Ectodermal cell (in vitro differentiated cells): Measurements from ENCODE around the gene VWA8. TPM values are rescaled to one million over a fixed set of nuclear protein-coding genes. Genes with fewer than 3 reads are reported as not detected.

Experiments used
- H3K27ac ChIP-seq: 2 replicates; pipeline ENCODE4 v1.7.0; 2013; ENCODE audit warnings: mild to moderate bottlenecking, low read depth, low read length; ENCODE audit not compliant: insufficient read depth, poor library complexity, severe bottlenecking
- H3K27me3 ChIP-seq: 2 replicates; pipeline ENCODE4 v1.7.0; 2013; ENCODE audit warnings: mild to moderate bottlenecking, low read length; ENCODE audit not compliant: insufficient read depth, control insufficient read depth, poor library complexity, severe bottlenecking
- H3K36me3 ChIP-seq: one replicate; pipeline ENCODE4 v1.7.0; 2013; ENCODE audit warnings: low read length; ENCODE audit not compliant: control insufficient read depth, insufficient read depth
- H3K4me1 ChIP-seq: one replicate; pipeline ENCODE4 v1.7.0; 2013; ENCODE audit warnings: low read length; ENCODE audit not compliant: control insufficient read depth, insufficient read depth
- H3K4me3 ChIP-seq: 2 replicates; pipeline ENCODE4 v1.7.0; 2013; ENCODE audit warnings: low read depth, low read length, control low read depth; ENCODE audit not compliant: insufficient read depth
- H3K9me3 ChIP-seq: 2 replicates; pipeline ENCODE4 v1.7.0; 2013; ENCODE audit warnings: mild to moderate bottlenecking, low read length, moderate library complexity; ENCODE audit not compliant: control insufficient read depth
- WGBS, 2 experiments: methylation state at CpG; one replicate each; pipeline ENCODE4 v1.1.7; 2013; ENCODE audit warnings: missing lambda C conversion rate in 2 of 2; 5-methylcytosine and 5-hydroxymethylcytosine counted together
- polyA plus RNA-seq, 4 experiments: library from polyadenylated mRNA; stranded (reverse); fragments of 50-300 nt; gene quantifications; one replicate each; pipeline ENCODE4 v1.2.3, GENCODE V29; 2013

The VWA8 gene
- 10.1 TPM for polyA plus RNA-seq (2013, experiment 1 of 4)
- polyA plus RNA-seq (2013, experiment 2 of 4): 10.8 TPM
- 8.7 TPM for polyA plus RNA-seq (2013, experiment 3 of 4)
- 10.7 TPM for polyA plus RNA-seq (2013, experiment 4 of 4)

DNA sequence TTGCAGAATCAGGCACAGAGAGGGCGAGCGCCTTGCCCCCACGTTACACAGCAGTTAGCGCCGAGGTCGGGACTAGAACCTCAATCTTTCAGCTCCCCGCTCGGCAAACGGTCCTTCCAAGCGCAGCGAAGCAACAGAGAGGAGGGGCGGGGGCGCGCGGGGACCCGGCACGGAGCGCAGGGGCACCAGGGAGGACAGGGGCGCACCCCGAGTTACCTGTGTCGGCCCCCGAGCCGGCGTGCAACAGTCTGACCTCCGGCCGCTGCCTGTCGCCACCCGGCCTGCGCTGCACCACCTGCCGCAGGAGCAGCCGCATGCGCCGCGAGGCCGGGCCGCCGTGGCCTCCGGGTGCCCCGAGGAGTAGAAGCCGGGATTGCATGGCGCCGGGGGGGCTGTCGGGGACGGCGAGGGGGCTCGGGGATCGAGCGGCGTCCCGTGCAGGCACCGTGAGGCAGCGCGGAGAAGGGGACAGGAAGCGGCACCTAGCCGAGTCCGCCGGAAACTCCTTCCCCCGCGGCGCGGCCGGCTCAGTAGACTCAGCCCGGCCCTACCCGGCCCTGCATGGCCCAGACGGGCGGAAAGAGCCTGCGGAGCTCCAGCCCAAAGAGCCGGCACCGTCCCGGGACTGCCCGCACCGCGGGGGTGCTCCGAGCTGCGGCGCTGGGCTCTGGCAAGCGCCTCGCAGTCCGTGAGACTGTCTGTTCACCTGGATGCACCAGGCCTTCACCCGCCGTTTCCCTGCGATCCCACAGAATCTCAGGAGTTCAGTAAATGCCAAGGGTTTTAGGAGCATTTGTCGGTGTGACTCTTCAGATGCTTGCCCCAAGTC, at the start of gene VWA8:
Gene VWA8, minus strand, starts transcription at position 473 of the 829 bp plus-strand sequence. Its CDS starts 94 bp downstream, at position 379.
- H3K4me3 ChIP-seq: peak within 1 kb of the TSS; percentile 75
- H3K27me3 ChIP-seq: peaks cover 10% of the 10 kb centered on the region
- H3K9me3 ChIP-seq: no peaks in the 10 kb centered on the region
- WGBS, 2 experiments: 1% methylated on average over 83 of the region's 83 CpGs
- H3K27ac ChIP-seq: no peak within 1 kb of the TSS
- H3K36me3 ChIP-seq: no peaks in the 10 kb centered on the region
- H3K4me1 ChIP-seq: peaks cover 6% of the 10 kb centered on the region

DNA sequence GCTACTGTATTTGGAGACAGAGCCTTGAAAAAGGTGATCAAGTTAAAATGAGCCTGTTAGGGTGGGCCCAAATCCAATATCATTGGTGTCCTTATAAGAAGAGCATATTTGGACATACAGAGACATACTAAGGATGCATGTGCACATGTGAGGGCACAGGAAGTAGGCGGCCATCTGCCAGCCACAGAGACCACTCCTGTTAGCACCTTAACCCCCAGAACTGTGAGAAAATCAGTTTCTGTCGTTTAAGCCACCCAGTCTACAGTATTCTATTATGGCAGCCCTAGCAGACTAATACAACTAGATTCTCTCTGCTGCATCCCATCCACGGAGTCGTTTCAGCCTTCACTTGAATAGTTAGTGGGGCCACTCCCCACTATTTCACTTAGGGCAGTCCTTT, 48.1 kb upstream of the VWA8 start:
- 90 to 95% methylated on average over 4 of the region's 4 CpGs for WGBS, 2 experiments
- H3K27ac ChIP-seq: no peak overlapping the region

DNA sequence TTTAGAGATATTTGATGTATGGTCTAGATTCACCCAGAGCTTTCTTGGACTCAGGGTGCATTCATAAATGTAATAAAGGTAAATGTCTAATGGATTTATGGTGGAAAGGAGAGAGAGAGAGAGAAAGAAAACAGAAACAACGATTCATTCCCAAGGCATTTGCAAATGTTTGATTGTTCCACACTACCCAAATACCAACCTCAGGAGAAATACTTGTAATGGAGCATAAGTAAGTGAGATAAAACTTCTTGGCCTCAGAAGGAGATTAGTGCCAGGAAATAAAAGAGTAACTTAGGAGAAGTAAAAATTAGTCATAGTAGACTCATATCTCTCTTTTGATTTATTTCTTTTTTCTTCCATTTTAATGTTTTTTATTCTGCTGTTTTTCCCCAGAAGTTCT, 46.9 kb upstream of the VWA8 start:
- H3K36me3 ChIP-seq: no peaks in the 10 kb centered on the region
- no peak overlapping the region for H3K4me3 ChIP-seq
- H3K9me3 ChIP-seq: no peaks in the 10 kb centered on the region
- no peak overlapping the region for H3K27ac ChIP-seq
- no CpG with 5 or more reads among the region's 1 CpG for WGBS, 2 experiments
- no peaks in the 10 kb centered on the region for H3K27me3 ChIP-seq
- no peaks in the 10 kb centered on the region for H3K4me1 ChIP-seq

More for the DNA sequence above, 48.1 kb upstream of the VWA8 start:
- H3K9me3 ChIP-seq: no peaks in the 10 kb centered on the region
- no peaks in the 10 kb centered on the region for H3K36me3 ChIP-seq
- H3K27me3 ChIP-seq: no peaks in the 10 kb centered on the region
- no peak overlapping the region for H3K4me3 ChIP-seq
- no peaks in the 10 kb centered on the region for H3K4me1 ChIP-seq

GRCh38 chr13:42002066-42002465, 41.2 kb upstream of the VWA8 start:
- Histone ChIP-seq H3K27me3 (no peaks in the 10 kb centered on the region), H3K27ac (no peak overlapping the region), H3K36me3 (no peaks in the 10 kb centered on the region), H3K9me3 (no peaks in the 10 kb centered on the region), H3K4me3 (no peak overlapping the region), H3K4me1 (no peaks in the 10 kb centered on the region)
- 92 to 95% methylated on average over 2 of the region's 2 CpGs for WGBS, 2 experiments

DNA sequence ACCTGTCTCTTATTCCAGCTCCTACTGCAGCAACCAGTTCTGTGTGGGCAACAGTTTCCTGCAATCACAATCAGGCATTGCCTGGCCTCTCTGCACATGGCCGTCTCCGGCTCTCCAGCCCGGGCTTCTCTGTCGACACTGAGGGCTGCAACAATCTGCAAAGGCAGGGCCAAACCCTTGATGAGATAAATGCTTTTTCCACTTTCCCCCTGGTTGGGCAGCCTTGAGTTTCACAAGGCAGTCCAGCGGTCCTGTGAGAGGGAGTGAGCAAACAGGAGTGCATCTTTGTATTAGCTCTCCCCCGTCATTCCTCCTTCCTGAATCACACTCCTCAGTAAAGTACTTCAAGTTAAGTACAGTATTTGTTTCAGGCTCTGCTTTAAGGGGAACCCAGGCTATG, 40.7 kb upstream of the VWA8 start:
- no peak overlapping the region for H3K27ac ChIP-seq
- H3K4me1 ChIP-seq: no peaks in the 10 kb centered on the region
- H3K9me3 ChIP-seq: no peaks in the 10 kb centered on the region
- no peak overlapping the region for H3K4me3 ChIP-seq
- H3K27me3 ChIP-seq: no peaks in the 10 kb centered on the region
- no peaks in the 10 kb centered on the region for H3K36me3 ChIP-seq
- WGBS, 2 experiments: 64 to 70% methylated on average over 6 of the region's 6 CpGs

DNA sequence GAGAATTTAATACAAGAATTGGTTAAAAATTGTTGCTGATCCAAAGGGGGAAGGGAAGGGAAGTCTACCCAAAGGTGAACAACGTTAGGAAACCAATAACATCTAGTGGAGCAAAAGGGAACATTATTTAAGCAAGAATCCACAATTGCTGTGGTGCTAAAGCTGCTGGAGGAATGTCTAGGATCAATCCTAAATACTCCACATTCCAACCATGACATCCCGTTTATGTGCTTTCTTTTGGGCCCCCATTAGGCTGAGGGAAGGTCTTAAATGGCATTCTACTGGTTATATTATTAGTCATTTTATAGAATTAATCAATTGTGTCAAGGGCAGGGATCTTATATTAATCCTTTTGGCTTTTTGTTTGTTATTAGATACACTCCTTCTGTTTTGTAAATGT, 39.9 kb upstream of the VWA8 start:
- 62 to 79% methylated on average over 1 to 2 of the region's 2 CpGs for WGBS, 2 experiments
- no peaks in the 10 kb centered on the region for H3K36me3 ChIP-seq
- H3K27ac ChIP-seq: no peak overlapping the region
- H3K4me3 ChIP-seq: no peak overlapping the region
- H3K4me1 ChIP-seq: no peaks in the 10 kb centered on the region
- H3K9me3 ChIP-seq: no peaks in the 10 kb centered on the region
- no peaks in the 10 kb centered on the region for H3K27me3 ChIP-seq

GRCh38 chr13:41997396-41997795, 36.5 kb upstream of the VWA8 start:
- H3K27me3 ChIP-seq: no peaks in the 10 kb centered on the region
- no peaks in the 10 kb centered on the region for H3K9me3 ChIP-seq
- no peaks in the 10 kb centered on the region for H3K4me1 ChIP-seq
- 83% methylated on average over 1 of the region's 1 CpG; no CpG with 5 or more reads in 1 of the 2 experiments for WGBS, 2 experiments
- no peak overlapping the region for H3K4me3 ChIP-seq
- no peak overlapping the region for H3K27ac ChIP-seq
- no peaks in the 10 kb centered on the region for H3K36me3 ChIP-seq

DNA sequence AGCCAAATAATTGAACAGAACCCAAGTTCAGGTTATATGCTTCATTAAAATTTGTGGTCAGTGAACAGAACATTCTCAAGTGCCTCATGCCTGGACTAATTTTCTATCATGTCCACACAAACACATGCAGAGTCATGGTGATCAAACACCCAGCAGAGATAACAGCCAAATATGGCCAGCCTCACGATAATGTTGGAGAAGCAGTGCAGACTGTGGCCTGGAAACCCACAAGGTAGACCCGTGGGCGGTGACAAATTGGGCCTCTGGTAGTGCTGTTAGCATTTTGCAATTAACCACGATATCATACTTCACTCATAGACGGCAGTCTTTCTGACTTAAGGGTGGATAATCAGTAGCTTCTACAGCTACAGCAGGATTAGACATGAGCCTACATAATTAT, 35.0 kb upstream of the VWA8 start:
- WGBS, 2 experiments: 84% methylated on average over 5 of the region's 5 CpGs
- Histone ChIP-seq H3K27me3 (no peaks in the 10 kb centered on the region), H3K4me3 (no peak overlapping the region), H3K27ac (no peak overlapping the region), H3K9me3 (no peaks in the 10 kb centered on the region), H3K36me3 (no peaks in the 10 kb centered on the region), H3K4me1 (no peaks in the 10 kb centered on the region)

DNA sequence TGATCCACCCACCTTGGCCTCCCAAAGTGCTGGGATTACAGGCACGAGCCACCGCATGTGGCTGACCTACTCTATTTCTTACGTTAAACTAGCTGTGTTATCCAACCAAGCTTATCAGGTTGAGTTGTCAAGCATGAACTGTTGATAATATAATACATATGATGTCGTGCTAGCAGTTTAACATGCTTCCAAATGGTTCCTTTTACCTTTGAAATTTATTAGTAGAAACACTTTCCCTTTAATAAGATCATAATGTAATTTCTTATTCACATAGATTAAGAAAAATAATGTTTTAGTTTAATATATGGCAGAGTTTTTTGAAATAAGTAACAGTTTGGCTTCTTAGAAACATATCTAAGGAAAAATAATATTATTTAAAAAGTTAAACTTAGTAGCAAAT, 34.4 kb upstream of the VWA8 start:
- H3K36me3 ChIP-seq: no peaks in the 10 kb centered on the region
- H3K4me1 ChIP-seq: no peaks in the 10 kb centered on the region
- no peak overlapping the region for H3K4me3 ChIP-seq
- no peaks in the 10 kb centered on the region for H3K27me3 ChIP-seq
- H3K27ac ChIP-seq: no peak overlapping the region
- H3K9me3 ChIP-seq: no peaks in the 10 kb centered on the region
- 94 to 95% methylated on average over 3 to 4 of the region's 4 CpGs for WGBS, 2 experiments

- Histone ChIP-seq H3K4me1 (no peaks in the 10 kb centered on the region), H3K36me3 (no peaks in the 10 kb centered on the region), H3K4me3 (no peak overlapping the region), H3K27ac (no peak overlapping the region), H3K9me3 (no peaks in the 10 kb centered on the region), H3K27me3 (no peaks in the 10 kb centered on the region)
- WGBS, 2 experiments: 71 to 83% methylated on average over 1 of the region's 1 CpG
These were observed 33.8 kb upstream of the VWA8 start for GRCh38 chr13:41994696-41995095.
